Measurements from ENCODE around the gene AICDA. TPM values are rescaled to one million over a fixed set of nuclear protein-coding genes. Genes with fewer than 3 reads are reported as not detected.

Gene AICDA
- total and polyA plus RNA-seq, 12 donors, result not detected

- DNase-seq, result peak in 1 of 7 donors; percentile 14
Measured at GRCh38 chr12:8564656-8565055, 48.0 kb downstream of the AICDA start.

GRCh38 chr12:8563356-8563755 is 49.3 kb downstream of the AICDA start:
- no peak overlapping the region for H3K4me3 ChIP-seq
- whole genome bisulfite sequencing, 4 donors, result 63 to 75% (median 69%) methylated on average over 3 of the region's 3 CpGs
- H3K4me1 ChIP-seq (replicated peaks in 1 of 2), result no peaks in the 10 kb centered on the region
- H3K9me3 ChIP-seq (replicated peaks in 1 of 3), result no peaks in the 10 kb centered on the region
- no peak for DNase-seq
- TF ChIP-seq, protein P1, sequence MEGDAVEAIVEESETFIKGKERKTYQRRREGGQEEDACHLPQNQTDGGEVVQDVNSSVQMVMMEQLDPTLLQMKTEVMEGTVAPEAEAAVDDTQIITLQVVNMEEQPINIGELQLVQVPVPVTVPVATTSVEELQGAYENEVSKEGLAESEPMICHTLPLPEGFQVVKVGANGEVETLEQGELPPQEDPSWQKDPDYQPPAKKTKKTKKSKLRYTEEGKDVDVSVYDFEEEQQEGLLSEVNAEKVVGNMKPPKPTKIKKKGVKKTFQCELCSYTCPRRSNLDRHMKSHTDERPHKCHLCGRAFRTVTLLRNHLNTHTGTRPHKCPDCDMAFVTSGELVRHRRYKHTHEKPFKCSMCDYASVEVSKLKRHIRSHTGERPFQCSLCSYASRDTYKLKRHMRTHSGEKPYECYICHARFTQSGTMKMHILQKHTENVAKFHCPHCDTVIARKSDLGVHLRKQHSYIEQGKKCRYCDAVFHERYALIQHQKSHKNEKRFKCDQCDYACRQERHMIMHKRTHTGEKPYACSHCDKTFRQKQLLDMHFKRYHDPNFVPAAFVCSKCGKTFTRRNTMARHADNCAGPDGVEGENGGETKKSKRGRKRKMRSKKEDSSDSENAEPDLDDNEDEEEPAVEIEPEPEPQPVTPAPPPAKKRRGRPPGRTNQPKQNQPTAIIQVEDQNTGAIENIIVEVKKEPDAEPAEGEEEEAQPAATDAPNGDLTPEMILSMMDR (IDR thresholded peaks at IDR 0.05), result no peak
- no peak for TF ChIP-seq POLR2A (IDR thresholded peaks at IDR 0.05)
- intact Hi-C loops (cut with DNase I), result no loop called here
- H3K27ac ChIP-seq, result no peak overlapping the region
- no peaks in the 10 kb centered on the region for H3K36me3 ChIP-seq (replicated peaks in 1 of 2)
- no peaks in the 10 kb centered on the region for H3K27me3 ChIP-seq

More at GRCh38 chr12:8564656-8565055, 48.0 kb downstream of the AICDA start:
- intact Hi-C loops (cut with DNase I), result no loop called here
- no peaks in the 10 kb centered on the region for H3K27me3 ChIP-seq
- no peak overlapping the region for H3K4me3 ChIP-seq
- no peaks in the 10 kb centered on the region for H3K4me1 ChIP-seq (replicated peaks in 1 of 2)
- H3K36me3 ChIP-seq (replicated peaks in 1 of 2), result no peaks in the 10 kb centered on the region
- 54 to 65% (median 58%) methylated on average over 16 to 22 of the region's 22 CpGs for WGBS, 4 donors
- TF ChIP-seq, protein P1 (IDR thresholded peaks at IDR 0.05), result no peak
- no peak for TF ChIP-seq POLR2A (IDR thresholded peaks at IDR 0.05)
- H3K27ac ChIP-seq, result no peak overlapping the region
- no peaks in the 10 kb centered on the region for H3K9me3 ChIP-seq (replicated peaks in 1 of 3)

- 91 to 96% (median 92%) methylated on average over 6 of the region's 6 CpGs for WGBS, 4 donors
- no peaks in the 10 kb centered on the region for H3K27me3 ChIP-seq
- intact Hi-C loops (cut with DNase I), result no loop called here
- no peak overlapping the region for H3K27ac ChIP-seq
- TF ChIP-seq POLR2A (IDR thresholded peaks at IDR 0.05), result no peak
- TF ChIP-seq, protein P1 (IDR thresholded peaks at IDR 0.05), result no peak
- no peak overlapping the region for H3K4me3 ChIP-seq
- H3K4me1 ChIP-seq (replicated peaks in 1 of 2), result no peaks in the 10 kb centered on the region
- H3K9me3 ChIP-seq (replicated peaks in 1 of 3), result no peaks in the 10 kb centered on the region
- no peaks in the 10 kb centered on the region for H3K36me3 ChIP-seq (replicated peaks in 1 of 2)
- DNase-seq, result no peak
Measured at GRCh38 chr12:8562310-8562709, 50.3 kb downstream of the AICDA start.

GRCh38 chr12:8561011-8561410 is 51.6 kb downstream of the AICDA start:
- TF ChIP-seq, protein P1 (IDR thresholded peaks at IDR 0.05), result no peak
- no peak for TF ChIP-seq POLR2A (IDR thresholded peaks at IDR 0.05)
- Histone ChIP-seq H3K27me3 (no peaks in the 10 kb centered on the region), H3K4me3 (no peak overlapping the region), H3K36me3 (replicated peaks in 1 of 2) (no peaks in the 10 kb centered on the region), H3K27ac (no peak overlapping the region), H3K9me3 (replicated peaks in 1 of 3) (no peaks in the 10 kb centered on the region), H3K4me1 (replicated peaks in 1 of 2) (no peaks in the 10 kb centered on the region)
- no peak for DNase-seq
- intact Hi-C loops (cut with DNase I), result no loop called here
- WGBS, 4 donors, result 41 to 60% (median 54%) methylated on average over 4 of the region's 4 CpGs
